Rectal smooth muscle tissue (tissue), 1 donor: ENCODE measurements around the gene TRANK1.

Source experiments
- H3K27ac ChIP-seq: one replicate; pipeline ENCODE4 v1.7.0; 2013; ENCODE audit warnings: low read depth, low read length, inconsistent platforms
- H3K27me3 ChIP-seq: one replicate; pipeline ENCODE4 v1.7.0; 2013; ENCODE audit warnings: low read length; ENCODE audit not compliant: control insufficient read depth, insufficient read depth
- H3K36me3 ChIP-seq: one replicate; pipeline ENCODE4 v1.7.0; 2013; ENCODE audit warnings: low read length; ENCODE audit not compliant: control insufficient read depth, insufficient read depth
- H3K4me1 ChIP-seq: one replicate; pipeline ENCODE4 v1.7.0; 2013; ENCODE audit warnings: low read length; ENCODE audit not compliant: control insufficient read depth, insufficient read depth
- H3K4me3 ChIP-seq: one replicate; pipeline ENCODE4 v1.7.0; 2013; ENCODE audit warnings: low read length
- H3K9ac ChIP-seq: one replicate; pipeline ENCODE4 v1.7.0; 2013; ENCODE audit warnings: low read length

Gene TRANK1

DNA sequence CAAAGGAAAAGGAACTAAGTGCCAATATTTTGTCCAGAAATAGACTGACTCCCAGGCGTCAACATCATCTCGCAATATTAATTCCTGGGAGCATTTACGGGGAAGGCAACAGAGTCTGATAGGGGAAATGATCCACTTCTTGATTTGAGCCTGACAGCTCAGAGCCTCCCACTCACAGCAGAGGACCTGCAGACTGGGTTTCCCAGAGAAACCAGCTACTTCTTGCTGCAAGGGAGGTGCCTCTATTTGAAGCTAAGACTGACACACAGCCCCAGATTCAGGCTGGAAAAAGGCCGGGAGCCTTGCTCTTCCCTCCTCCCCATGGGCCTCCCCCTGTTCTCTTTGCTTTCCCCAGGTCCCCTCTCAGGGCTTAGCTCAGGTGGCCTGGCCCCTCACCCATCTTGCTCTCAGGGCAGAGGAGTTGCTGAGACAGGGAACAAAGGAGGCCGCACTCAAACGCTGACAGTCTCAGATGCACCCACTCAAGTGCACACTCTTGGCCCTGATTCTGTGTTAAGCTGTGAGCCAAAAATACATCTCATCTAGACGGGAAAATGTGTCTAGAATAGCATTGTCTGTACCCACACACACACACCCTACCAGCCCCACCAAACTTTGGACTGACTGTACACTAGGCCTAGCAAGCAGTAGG is 130.7 kb downstream of the TRANK1 start:
- no peaks in the 10 kb centered on the region for H3K4me1 ChIP-seq
- H3K36me3 ChIP-seq: no peaks in the 10 kb centered on the region
- no peaks in the 10 kb centered on the region for H3K27me3 ChIP-seq
- H3K4me3 ChIP-seq: no peak overlapping the region
- H3K9ac ChIP-seq: no peak overlapping the region
- no peak overlapping the region for H3K27ac ChIP-seq

DNA sequence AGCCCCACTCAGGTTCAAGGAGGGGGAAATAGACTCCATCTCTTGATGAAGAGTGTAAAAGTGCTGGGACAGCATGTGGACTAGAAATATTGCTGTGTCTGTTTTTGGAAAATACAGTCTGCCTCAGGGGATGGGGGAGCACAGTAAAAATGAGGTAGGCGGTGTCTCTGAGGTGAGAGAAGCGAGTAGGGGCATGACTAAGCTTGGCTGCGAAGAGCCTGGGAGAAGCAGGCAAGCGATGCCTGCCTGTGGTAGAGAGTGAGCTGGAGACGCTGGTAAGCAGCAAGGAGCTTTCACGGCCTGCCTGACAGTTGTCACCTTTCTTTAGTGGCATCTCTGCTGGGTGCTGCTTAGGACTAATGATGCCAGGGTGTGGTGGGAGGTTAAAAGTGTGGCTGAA is 131.5 kb downstream of the TRANK1 start:
- Histone ChIP-seq H3K4me3 (no peak overlapping the region), H3K27ac (no peak overlapping the region), H3K27me3 (no peaks in the 10 kb centered on the region), H3K4me1 (no peaks in the 10 kb centered on the region), H3K9ac (no peak overlapping the region), H3K36me3 (no peaks in the 10 kb centered on the region)

DNA sequence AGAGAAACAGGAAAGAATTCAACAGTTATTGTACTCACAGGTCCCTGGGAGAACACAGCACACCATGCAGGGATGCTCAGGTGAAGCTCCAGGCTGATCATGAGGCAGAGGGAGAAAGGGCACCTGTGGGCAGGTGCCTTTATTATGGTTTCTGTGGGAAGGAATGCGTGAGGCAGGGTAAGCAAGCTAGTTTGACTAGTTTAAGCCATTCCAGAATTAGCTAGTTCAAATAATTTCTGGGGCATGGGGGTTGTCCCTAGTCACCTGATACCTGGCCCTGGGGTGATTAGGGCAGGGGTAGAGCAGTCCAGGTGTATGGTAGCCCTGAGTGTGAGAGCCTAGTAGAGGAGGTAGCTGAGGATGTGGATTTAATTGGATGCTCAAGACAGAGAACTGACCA is 132.6 kb downstream of the TRANK1 start:
- Histone ChIP-seq H3K36me3 (no peaks in the 10 kb centered on the region), H3K9ac (no peak overlapping the region), H3K4me1 (no peaks in the 10 kb centered on the region), H3K27me3 (no peaks in the 10 kb centered on the region), H3K27ac (no peak overlapping the region), H3K4me3 (no peak overlapping the region)

DNA sequence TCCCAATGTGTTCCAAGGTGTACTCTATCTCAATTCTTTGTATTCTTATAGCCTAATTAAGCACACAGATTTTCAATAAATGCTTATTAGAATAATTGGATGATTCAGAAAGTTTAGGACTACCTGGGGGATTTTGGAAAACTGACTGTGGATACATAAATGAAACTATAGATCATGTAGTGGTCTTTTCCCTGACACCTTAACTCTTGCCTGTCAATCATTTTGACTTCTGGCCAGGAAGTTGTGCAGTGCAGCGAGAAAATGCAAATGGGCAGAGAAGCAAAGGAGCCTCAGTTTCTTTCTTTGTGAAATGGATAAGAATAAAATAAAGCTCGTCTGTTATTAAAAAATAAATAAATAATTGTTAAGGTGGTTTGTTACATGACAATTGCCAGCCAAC is 133.1 kb downstream of the TRANK1 start:
- no peaks in the 10 kb centered on the region for H3K4me1 ChIP-seq
- H3K27me3 ChIP-seq: no peaks in the 10 kb centered on the region
- H3K4me3 ChIP-seq: no peak overlapping the region
- no peak overlapping the region for H3K9ac ChIP-seq
- no peaks in the 10 kb centered on the region for H3K36me3 ChIP-seq
- no peak overlapping the region for H3K27ac ChIP-seq

DNA sequence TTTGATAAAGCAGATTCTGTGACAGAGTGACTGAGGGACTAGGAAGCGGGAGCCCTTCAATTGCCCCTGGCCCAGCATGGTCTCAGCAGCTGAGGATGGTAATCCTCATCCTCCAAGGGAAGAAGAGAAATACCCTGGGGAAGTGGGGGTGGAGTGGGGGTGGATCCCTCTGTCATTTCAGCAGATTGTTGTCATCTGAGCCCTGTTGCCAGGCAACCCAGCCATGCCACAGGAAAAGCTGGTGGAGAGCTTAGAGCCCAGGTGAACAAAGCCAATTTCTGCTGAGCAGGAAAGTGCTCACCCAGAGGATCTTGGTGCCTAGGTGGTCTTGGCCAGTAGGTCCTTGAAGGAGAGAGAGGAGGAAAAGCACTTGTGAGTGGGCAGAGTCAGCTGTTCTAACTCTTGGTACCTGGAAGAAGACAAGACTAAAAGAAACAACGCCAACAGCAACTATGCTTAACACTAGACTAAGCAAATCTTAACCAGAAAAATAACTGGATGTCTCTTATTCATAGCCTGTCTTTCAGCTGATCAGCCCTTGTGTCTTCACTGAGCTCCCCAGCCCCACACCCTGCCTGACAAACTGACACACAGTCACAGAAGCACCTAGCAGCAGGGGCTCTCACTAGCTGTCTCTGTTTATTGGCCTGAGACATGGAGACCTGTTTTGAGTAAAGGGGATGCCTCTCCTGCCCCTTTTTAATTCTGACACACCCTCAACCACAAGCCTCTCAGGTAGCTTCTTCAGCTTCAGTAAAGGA is 140.4 kb downstream of the TRANK1 start:
- Histone ChIP-seq H3K27ac (no peak overlapping the region), H3K36me3 (no peaks in the 10 kb centered on the region), H3K9ac (no peak overlapping the region), H3K4me3 (no peak overlapping the region), H3K4me1 (no peaks in the 10 kb centered on the region), H3K27me3 (no peaks in the 10 kb centered on the region)

DNA sequence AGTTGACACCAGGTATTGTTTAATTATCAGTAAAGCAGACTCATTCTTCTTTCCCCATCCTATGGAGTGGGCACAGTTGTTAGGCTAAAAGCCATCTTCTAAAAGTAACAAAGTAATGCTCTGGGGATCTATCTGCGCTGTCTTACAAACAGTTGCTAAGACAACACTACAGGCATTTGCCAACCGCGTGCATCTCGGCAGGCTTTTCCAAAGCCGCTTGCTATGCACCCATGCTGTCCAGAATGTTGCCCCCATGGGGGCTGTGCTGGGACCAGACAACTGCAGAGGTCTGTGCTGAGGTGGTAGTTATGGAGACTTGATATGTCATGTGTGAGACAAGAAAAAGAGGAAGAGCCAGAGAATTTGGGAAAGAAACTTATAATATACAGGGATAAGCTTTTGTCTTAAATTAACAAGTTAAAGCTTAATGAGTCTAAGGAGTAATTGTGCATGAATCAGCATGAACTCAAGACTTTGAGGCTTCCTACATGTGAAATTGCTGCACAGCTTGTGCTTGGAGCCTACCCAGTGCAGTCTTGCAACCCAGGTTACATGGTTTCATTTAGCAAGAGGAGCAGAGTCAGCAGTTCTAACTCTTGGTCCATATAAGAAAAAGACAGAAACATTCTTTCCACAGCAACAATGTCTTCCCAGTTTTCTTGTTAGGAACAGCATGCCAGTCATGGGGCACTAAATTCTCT is 141.6 kb downstream of the TRANK1 start:
- H3K27me3 ChIP-seq: no peaks in the 10 kb centered on the region
- H3K4me1 ChIP-seq: no peaks in the 10 kb centered on the region
- H3K27ac ChIP-seq: no peak overlapping the region
- H3K36me3 ChIP-seq: no peaks in the 10 kb centered on the region
- H3K9ac ChIP-seq: no peak overlapping the region
- H3K4me3 ChIP-seq: no peak overlapping the region

DNA sequence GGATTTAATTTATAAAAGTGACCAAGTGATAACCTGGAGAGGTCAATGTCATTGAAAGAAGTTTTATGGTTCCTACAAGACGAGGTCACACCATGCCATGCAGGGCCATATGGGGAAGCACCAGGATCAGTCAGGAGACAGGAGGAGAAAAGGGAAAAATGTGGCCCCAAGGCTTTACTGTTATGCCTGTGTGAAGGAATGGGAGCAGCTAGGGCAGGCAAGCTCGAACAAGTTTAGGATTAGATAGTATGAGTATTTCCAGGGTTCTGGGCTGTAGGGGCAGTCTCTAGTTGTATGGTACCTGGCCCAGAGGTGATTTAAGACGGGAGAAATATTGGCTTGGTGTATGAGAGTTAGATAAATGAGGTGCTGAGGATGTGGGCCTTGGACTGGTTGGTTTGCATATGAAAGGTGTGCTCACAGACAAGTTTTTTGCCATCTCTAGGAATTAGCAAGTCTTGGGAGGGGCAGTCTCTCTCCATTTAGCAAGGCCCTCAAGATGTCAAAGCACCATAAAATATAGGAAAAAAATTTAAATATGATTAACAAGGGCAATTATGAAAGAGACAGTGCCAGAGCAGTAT is 144.2 kb downstream of the TRANK1 start:
- no peaks in the 10 kb centered on the region for H3K4me1 ChIP-seq
- no peaks in the 10 kb centered on the region for H3K27me3 ChIP-seq
- H3K36me3 ChIP-seq: no peaks in the 10 kb centered on the region
- no peak overlapping the region for H3K9ac ChIP-seq
- H3K27ac ChIP-seq: no peak overlapping the region
- no peak overlapping the region for H3K4me3 ChIP-seq

DNA sequence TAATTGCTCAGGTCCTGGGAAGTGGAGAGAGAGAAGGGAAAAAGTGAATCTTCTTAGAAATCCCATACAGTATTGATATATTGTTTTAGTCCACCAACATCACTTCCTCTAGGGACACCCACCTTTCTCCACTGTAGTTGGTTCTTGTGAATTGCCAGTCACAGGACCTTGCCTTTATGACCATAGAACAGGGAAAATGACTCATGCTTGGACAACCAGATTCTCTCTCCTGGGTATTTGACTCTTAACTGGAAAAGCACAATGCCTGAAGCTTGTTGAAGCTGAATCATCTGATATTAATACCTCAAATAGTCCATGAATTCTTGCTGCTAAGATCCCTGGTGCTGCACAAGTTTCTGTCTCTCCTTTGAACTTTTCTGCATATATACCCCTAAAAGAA is 148.0 kb downstream of the TRANK1 start:
- Histone ChIP-seq H3K9ac (no peak overlapping the region), H3K27ac (no peak overlapping the region), H3K4me1 (no peaks in the 10 kb centered on the region), H3K36me3 (no peaks in the 10 kb centered on the region), H3K4me3 (no peak overlapping the region), H3K27me3 (no peaks in the 10 kb centered on the region)

DNA sequence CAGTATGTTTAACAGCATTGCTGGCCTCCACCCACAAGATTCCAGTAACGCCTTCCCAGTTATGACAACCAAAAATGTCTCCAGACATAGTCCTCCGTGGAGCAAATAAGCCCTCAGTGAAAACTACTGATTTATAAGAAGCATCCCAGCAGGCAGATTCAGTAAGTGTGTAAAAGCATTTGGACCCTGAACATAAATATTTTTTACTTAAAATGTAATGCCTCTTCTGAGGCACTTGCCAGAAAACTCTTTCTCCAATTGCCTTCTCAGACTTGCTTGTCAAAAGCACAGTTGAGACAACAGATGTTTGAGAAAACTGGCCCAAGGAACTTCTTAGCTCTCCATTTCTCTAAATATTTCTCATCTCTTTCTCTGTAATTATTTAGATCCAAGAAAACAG is 148.7 kb downstream of the TRANK1 start:
- Histone ChIP-seq H3K4me3 (no peak overlapping the region), H3K27me3 (no peaks in the 10 kb centered on the region), H3K9ac (no peak overlapping the region), H3K36me3 (no peaks in the 10 kb centered on the region), H3K4me1 (no peaks in the 10 kb centered on the region), H3K27ac (no peak overlapping the region)

DNA sequence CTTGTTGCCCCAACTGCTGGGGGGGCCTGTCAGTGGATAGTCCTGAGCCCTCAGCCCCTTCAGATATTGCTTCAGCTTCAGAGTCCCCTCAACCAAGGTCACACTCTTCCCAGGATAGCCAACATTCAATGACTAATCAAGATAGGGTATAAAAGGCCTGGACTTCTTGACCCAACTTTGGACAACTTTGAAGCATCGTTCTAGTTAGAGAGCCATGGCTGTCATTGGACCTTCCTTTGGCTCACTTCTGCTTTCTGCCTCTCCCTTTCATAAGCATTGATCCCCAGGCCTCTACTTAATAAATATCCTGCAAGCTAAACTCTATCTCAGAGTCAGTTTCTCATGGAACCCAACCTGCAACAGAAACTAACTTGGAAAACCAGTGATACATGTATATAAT is 149.2 kb downstream of the TRANK1 start:
- H3K9ac ChIP-seq: no peak overlapping the region
- no peaks in the 10 kb centered on the region for H3K4me1 ChIP-seq
- no peak overlapping the region for H3K4me3 ChIP-seq
- no peak overlapping the region for H3K27ac ChIP-seq
- no peaks in the 10 kb centered on the region for H3K27me3 ChIP-seq
- H3K36me3 ChIP-seq: no peaks in the 10 kb centered on the region

DNA sequence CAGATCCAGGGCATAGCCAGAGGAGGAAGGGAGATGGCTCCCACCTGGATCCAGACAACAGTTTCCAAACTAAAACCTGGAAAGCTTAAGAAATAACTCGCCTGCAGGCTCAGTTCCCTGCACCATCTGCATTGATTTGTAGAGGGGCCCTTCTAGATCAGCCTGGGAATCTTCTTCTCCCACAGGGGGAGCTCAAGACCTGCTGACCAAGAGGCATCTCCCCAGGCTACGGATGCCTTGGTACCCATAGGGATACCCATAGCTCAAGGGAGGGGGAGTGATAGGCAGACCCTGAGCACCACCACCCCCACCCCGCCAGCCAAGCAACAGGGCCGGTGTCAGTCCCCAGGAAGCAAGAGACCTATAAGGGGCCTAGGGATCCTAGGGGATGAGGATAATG is 152.5 kb downstream of the TRANK1 start:
- no peak overlapping the region for H3K27ac ChIP-seq
- no peaks in the 10 kb centered on the region for H3K27me3 ChIP-seq
- H3K4me1 ChIP-seq: no peaks in the 10 kb centered on the region
- H3K4me3 ChIP-seq: no peak overlapping the region
- no peak overlapping the region for H3K9ac ChIP-seq
- no peaks in the 10 kb centered on the region for H3K36me3 ChIP-seq

DNA sequence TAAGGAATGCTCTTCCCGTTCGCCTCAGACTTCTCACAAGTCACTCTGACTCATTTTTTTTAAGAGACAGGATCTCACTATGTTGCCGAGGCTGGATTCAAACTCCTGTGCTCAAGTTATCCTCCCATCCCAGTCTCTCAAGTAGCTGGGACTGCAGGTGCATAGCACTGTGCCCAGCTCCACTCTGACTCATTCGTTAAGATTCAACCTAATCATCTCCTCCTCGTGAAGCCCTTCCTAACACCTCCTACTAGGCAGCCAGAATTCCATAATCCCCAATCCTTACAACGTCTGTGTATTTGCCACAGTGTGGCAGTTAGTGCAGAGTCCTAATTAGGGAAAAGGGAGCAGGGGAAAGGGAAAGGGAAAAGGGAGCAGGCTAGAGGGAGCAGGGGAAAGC is 154.1 kb downstream of the TRANK1 start:
- H3K27me3 ChIP-seq: no peaks in the 10 kb centered on the region
- no peak overlapping the region for H3K27ac ChIP-seq
- H3K4me3 ChIP-seq: no peak overlapping the region
- H3K36me3 ChIP-seq: no peaks in the 10 kb centered on the region
- H3K4me1 ChIP-seq: no peaks in the 10 kb centered on the region
- H3K9ac ChIP-seq: no peak overlapping the region
